GM18526 (cell line): ENCODE data around the gene UTP14C.

Experiments
- POLR2A ChIP-seq: IDR thresholded peaks from 3 replicates; pipeline ENCODE4 v1.6.1; 2011; ENCODE audit not compliant: insufficient read length; ENCODE audit errors: extremely low read depth

UTP14C gene

DNA sequence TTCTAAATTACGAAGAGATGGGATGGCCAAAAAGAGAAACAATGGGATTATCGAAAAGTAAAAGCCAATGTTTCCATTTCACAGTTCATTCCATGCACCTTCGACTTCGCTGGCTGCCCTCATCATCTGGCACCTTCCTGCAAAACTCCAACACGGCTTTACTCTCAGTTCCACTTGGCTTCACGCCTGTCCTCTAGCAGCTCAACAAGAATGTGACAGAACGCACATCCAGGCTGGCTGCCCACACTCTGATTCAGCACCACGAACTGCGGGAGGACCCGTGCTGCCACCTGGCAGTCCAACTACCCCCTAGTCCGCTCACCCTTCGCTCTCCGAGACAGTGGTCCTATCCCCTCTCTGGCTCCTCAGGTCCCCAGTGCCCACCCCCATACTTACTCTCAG is 25.0 kb upstream of the UTP14C start:
- TF ChIP-seq POLR2A, result no peak

DNA sequence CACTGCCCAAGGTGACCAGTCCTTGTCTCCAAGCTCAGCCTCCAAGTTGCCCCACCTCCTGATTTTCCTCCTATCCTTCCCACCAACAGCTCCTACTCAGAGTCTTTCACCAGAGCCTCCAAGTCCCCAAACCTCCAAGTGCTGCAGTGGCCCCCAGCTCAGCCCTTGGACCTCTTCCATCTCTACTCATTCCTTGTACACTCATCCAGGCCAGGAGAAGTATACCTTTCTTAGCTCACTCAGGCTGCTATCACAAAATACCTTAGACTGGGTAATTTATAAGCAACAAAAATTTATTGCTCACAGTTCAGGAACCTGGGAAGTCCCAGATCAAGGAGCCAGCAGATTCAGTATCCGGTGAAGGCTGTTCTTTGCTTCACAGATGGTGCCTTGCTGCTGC is 24.6 kb upstream of the UTP14C start:
- no peak for TF ChIP-seq POLR2A

DNA sequence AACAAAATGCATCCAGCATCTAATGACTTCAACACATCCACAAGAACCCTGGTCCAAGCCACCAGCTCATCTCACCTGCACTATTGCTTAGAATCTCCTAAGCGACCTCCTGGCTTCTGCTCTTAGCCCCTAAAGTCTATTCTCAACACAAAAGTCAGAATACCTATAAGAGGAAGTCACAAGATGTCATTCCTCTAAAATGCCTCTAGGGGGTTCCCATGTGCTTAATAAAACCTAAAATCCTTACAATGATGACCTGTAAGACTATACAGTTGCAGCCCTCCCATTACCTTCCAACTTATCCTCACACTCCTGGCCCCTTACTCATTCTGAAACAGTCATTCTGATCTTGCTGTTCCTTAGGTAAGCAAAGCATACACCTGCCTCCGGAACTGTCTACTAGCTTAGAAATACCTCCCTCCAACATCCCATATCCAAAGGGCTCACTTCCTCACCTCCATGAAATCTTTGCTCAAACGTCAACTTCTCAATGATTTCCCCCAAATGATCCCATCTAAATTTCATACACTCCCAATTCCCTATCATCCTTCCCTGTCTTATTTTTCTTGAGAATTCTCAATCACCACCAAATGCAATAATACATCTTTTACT is 23.3 kb upstream of the UTP14C start:
- no peak for TF ChIP-seq POLR2A

DNA sequence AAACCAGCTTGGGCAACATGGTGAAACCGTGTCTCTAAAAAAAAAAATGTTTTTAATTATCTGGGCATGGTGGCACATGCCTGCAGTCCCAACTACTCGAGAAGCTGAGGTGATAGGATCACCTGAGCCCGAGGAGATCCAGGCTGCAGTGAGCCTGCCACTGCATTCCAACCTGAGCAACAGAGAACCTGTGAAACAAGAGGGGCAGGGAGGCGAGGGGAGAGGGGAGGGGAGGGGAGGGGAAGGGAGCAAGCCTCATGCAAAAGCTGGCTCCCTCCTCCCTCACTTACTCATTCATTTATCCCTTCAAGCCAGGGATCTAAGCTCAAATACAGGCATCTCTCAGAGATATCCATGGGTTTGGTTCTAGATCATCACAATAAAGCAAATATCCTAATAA is 22.1 kb upstream of the UTP14C start:
- TF ChIP-seq POLR2A, result no peak

DNA sequence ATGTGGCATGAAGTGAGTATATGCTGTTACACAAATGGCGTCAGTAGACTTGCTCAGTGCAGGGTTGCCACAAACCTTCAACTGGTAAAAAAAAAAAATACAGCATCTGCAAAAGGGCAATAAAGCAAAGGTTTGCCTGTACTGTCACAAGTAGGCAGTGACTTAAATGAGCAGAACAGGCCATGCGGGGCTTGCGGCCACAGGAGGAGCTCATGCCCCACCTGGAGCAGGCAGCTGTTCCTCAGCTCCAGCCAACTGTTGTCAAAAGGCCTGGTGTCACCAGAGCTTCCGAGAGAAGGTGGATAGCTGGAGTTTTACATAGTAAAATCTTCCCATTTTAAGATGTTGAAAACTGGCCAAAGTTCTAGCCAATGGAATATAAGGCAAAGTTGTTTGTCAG is 20.9 kb upstream of the UTP14C start:
- TF ChIP-seq POLR2A, result no peak

DNA sequence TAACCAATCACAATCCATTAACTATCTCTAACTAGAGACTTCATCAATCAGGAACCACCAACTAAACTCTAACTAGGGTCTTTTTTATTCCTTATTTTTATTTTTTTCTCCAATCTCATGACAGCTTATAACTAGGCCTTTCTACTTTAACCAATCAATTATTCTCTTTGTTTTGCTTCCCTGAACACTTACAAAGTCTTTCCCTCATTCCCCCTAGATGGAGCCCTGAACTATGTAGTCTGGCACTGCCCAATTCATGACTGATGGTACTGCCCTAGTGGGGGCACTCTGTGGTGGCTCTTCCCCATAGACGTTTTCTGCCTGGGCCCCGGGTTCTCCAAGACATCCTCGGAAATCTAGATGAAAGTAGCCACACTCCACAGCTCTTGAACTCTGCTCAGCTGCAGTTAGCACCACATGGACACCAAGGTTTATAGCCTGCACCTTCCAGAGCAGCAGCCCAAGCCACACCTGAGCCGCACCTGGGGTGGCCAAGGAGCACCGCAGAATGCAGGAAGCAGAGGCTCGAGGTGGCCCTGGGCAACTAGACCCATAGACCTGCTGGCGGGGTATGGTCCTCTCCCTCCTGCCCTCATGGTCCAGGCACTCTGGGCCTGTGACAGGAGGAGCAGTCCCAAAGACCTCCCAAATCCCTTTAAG is 19.9 kb upstream of the UTP14C start:
- no peak for TF ChIP-seq POLR2A

DNA sequence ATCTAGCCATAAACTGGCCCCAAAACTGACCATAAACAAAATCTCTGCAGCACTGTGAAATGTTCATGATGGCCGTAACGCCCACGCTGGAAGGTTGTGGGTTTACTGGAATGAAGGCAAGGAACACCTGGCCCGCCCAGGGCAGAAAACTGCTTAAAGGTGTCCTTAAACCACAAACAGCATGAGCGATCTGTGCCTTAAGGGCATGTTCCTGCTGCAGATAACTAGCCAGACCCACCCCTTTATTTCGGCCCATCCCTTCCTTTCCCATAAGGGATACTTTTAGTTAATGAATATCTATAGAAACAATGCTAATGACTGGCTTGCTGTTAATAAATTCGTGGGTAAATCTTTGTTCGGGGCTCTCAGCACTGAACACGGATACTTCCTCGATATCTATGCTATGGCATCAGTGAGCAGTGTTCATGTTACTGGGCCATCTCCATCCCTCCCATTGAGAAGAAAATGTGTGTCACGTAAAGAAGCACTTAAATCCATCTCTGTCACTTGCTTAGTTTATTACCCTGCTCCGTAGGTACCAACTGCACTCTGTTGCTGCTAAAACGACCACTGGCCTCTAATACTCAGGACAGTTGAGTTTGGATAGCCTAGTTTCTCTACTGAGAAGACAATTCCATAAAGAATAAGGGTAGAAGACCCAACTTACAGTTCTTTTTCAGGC is 18.5 kb upstream of the UTP14C start:
- TF ChIP-seq POLR2A, result no peak

DNA sequence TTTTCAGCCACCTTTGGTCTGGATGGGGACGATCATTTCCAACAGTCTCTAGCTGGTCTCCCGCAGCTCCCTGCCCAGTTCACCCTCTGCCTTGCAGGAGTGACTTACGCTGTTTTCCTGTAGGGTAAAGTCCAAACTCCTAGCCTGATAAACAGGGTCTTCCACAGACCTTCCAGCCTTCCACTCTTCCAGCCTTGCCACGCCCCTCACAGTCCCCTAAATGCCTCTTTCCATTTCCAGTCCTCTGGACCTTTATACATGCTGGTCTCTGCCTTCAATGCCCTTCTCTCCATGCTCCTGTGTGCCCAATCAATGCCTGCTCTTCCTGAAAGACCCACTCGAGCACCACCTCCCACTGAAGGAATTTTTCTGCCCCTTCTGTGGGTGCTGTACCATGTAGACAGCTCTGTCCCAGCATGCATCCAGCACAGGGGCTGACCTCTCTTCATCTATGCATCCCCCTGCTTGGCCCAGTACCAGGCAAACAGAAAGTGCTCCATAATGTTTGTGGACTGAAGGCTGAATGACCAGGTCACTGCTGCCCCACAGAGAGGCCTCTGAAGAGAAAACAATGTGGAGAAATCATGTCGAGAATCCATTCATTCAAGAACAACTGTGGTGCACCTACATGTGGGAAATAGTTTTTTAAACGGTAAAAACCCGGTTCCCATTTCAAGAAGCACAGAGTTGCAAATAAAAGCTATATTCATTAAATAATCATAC is 17.8 kb upstream of the UTP14C start:
- no peak for TF ChIP-seq POLR2A

DNA sequence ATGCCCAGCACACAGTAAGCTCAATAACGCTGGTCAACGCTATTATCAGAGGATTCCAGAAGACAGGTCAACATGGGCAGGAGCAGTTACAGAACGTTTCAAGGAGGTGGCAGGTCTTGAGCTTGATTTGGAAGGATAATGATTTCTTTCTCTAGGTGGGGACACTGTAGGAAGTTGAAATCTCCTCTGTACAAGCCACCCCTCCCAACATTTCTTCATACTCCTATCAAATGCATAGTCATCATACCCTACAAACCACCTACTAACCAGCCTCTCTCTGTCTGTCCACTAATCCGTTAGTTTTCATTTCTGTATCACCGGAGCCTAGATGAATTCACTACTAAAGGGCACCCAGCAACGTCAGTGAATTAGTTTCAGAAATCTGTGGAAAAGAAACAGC is 14.5 kb upstream of the UTP14C start:
- TF ChIP-seq POLR2A, result no peak

DNA sequence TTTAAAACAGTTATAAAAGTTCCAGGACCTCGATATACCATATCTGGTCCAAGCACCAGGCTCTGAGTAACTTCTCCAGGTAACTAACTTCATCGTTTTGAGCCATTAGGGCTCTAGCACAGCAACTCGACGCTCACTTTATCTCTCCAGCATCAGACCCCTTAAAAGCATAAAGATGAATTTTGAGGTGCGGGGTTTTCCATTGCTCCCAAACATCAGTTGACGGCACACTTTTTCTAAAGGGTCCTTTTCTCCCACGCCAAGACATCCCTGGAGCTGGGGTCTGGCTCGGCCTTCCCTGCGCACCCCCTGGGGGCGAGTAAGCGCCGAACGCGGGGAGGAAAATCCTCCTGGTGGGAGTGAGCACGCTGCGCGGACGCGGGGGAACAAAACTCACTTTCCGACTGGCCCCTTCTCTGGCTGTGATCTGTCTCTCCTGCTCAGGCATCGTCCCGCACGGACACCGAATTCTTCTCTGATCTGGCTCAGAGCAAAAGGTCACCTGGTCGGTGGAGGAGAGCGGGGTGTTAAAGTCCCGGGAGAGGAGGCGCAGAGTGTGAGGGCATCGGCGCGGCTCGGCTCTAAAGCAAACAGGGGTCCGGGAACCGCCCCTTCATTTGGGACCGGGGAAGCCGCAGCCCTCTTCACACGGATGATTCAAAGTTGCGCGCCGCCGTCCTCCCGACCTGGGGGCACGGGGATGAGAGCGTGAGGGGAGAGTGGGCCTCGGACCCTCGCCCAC is 13.4 kb upstream of the UTP14C start, which contains the start of gene ATP7B:
TSS of gene ATP7B (minus strand) at position 561 of the 742 bp plus-strand sequence. CDS start at position 448, 113 bp downstream.
- no peak for TF ChIP-seq POLR2A

DNA sequence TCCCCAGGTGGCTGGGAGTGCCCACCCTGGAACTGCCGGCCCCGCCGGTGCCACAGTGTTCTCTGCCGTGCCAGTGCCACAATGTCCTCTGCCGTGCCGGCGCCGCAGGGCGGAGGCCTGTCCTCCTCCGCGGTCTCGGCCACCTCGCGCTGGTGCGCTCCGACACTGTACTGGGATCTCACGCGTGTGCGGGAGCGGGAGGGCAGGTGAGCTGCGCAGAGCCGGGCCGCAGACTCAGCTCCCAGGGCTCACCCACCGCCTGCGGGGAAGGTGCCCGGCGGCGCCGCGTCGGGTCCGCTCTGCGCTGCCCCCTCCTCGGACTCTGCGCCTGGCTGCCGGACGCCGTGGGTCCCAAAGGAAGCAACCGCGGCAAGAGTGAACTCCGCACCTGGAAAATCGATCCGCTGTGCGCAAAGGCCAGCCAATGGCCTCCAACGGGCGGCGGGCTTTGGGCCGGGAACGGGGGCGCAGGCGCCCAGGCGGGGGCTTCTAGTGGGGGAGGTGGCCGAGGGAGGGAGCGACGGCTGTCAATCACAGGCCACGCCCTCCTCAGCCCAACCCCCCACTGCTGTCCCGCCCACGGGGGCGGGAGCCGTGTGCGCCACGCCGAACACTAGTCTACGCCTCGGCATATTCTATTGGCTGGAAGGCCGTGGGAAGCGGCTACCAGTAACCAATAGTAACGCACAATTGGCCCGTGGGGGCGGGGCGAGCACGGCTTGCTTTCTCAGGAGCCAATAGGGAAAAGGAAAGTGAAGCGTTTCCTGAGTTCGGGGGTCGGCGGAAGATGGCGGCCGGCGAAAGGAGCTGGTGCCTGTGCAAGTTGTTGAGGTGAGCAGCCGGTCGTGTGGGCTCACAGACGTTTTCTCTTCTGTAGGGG is 12.6 kb upstream of the UTP14C start, which contains the start of gene ALG11:
TSS of gene ALG11 (plus strand) at position 767 of the 880 bp plus-strand sequence. CDS start at position 788, 21 bp downstream.
- TF ChIP-seq POLR2A, result peak; percentile 89

DNA sequence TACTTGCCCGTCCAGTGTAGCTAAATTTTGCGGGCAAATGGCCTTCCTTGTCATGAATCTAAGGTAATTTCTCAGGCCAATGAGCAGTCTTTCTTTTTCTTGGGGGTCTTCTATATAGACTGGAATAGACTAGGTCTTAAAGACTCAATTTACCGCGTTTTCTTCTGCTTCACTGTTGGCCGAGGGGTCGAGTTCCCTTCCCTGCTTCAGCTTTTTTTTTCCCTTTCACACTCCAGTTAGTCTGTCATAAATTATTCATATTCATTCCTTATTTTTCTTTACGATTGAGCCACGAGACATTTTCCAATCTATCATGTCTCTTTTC is 12.0 kb upstream of the UTP14C start:
- TF ChIP-seq POLR2A, result no peak

DNA sequence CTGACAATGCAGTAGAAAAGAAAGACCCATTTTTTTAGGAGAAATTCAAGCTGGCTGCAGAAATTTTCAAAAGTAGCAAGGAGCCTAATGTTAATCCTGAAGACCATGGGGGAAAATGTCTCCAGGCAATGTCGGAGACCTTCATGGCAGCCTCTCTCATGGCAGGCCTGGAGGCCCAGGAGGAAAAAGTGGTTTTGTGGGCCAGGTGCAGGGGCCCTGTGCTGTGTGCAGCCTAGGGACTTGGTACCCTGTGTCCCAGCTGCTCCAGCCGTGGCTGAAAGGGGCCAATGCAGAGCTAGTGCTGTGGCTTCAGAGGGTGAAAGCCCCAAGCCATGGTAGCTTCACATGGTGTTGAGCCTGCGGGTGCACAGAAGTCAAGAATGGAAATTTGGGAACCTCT is 8.2 kb upstream of the UTP14C start:
- TF ChIP-seq POLR2A, result no peak

DNA sequence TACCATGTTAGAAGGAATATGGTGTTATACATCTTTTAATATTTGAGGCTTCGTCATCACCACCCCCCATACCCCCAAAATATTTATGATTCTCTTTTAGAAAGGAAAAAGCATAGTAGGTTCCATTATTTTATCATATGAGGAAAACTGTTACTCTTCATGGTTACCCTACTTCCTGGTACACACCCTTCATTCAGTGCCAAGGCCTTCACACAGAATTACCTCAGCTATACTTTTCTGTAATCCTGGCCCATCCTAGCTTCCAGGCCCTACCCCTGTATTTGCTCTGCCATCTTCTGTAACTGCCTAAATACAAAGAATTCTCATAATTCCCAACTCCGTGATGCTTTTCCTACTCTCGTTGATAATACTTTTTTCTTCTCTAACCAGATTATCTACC is 4.3 kb upstream of the UTP14C start:
- no peak for TF ChIP-seq POLR2A
